GM08714 (cell line): ENCODE results near the gene PTPRN2.

Source experiments
- H3K4me3 ChIP-seq: fragments of 200-500 bp; sonication (Bioruptor generic); 2 replicates; pipeline ENCODE4 v1.5.1; 2014; ENCODE audit warnings: mild to moderate bottlenecking, low read length, inconsistent platforms
- ZNF274 ChIP-seq: IDR thresholded peaks from 2 replicates; pipeline ENCODE4 v1.6.1; 2012; ENCODE audit warnings: mild to moderate bottlenecking, low read depth, low read length

The PTPRN2 gene

GRCh38 chr7:158070222-158070920 lies 517.3 kb downstream of the PTPRN2 start:
- no peak for TF ChIP-seq ZNF274

GRCh38 chr7:158068853-158069252 lies 518.8 kb downstream of the PTPRN2 start:
- TF ChIP-seq ZNF274: no peak
- H3K4me3 ChIP-seq: no peak overlapping the region

More at GRCh38 chr7:158070222-158070920, 517.3 kb downstream of the PTPRN2 start:
- H3K4me3 ChIP-seq: no peak overlapping the region

- no peak for TF ChIP-seq ZNF274
These were observed 519.6 kb downstream of the PTPRN2 start for GRCh38 chr7:158067931-158068482.

GRCh38 chr7:158067219-158067930 lies 520.2 kb downstream of the PTPRN2 start:
- TF ChIP-seq ZNF274: no peak
- H3K4me3 ChIP-seq: no peak overlapping the region

More at GRCh38 chr7:158067931-158068482, 519.6 kb downstream of the PTPRN2 start:
- H3K4me3 ChIP-seq: no peak overlapping the region

- no peak for TF ChIP-seq ZNF274
- no peak overlapping the region for H3K4me3 ChIP-seq
These were observed 521.5 kb downstream of the PTPRN2 start for GRCh38 chr7:158066085-158066484.

GRCh38 chr7:158065340-158065739 lies 522.3 kb downstream of the PTPRN2 start:
- no peak overlapping the region for H3K4me3 ChIP-seq
- no peak for TF ChIP-seq ZNF274

GRCh38 chr7:158064631-158065030 lies 523.0 kb downstream of the PTPRN2 start:
- TF ChIP-seq ZNF274: no peak

GRCh38 chr7:158063850-158064610 lies 523.6 kb downstream of the PTPRN2 start:
- no peak for TF ChIP-seq ZNF274
- no peak overlapping the region for H3K4me3 ChIP-seq

More at GRCh38 chr7:158064631-158065030, 523.0 kb downstream of the PTPRN2 start:
- H3K4me3 ChIP-seq: no peak overlapping the region

- no peak overlapping the region for H3K4me3 ChIP-seq
- TF ChIP-seq ZNF274: no peak
These were observed 525.0 kb downstream of the PTPRN2 start for GRCh38 chr7:158062661-158063060.

GRCh38 chr7:158061884-158062656 lies 525.6 kb downstream of the PTPRN2 start:
- H3K4me3 ChIP-seq: no peak overlapping the region
- TF ChIP-seq ZNF274: no peak

- H3K4me3 ChIP-seq: no peak overlapping the region
- TF ChIP-seq ZNF274: no peak
These were observed 526.5 kb downstream of the PTPRN2 start for GRCh38 chr7:158061026-158061630.

- H3K4me3 ChIP-seq: no peak overlapping the region
- TF ChIP-seq ZNF274: no peak
These were observed 527.4 kb downstream of the PTPRN2 start for GRCh38 chr7:158060216-158060615.

- TF ChIP-seq ZNF274: no peak
- H3K4me3 ChIP-seq: no peak overlapping the region
These were observed 530.2 kb downstream of the PTPRN2 start for GRCh38 chr7:158057446-158057845.
